ENCODE results near the gene POU4F1.

Gene POU4F1

GRCh38 chr13:78607409-78608251, 4.3 kb upstream of the POU4F1 start:
- DNase-seq (ENCODE audit: low read depth in 2 of 2) = no peak

- DNase-seq (ENCODE audit: low read depth in 2 of 2) = no peak
These were observed 3.4 kb upstream of the POU4F1 start for GRCh38 chr13:78606471-78607408.

- DNase-seq (ENCODE audit: low read depth in 2 of 2) = no peak
These were observed 1.6 kb upstream of the POU4F1 start for GRCh38 chr13:78604782-78605611.

- DNase-seq (ENCODE audit: low read depth in 2 of 2) = no peak
These were observed 652 bp downstream of the POU4F1 start for GRCh38 chr13:78602561-78603239.

- DNase-seq (ENCODE audit: low read depth in 2 of 2) = no peak
These were observed 1.3 kb downstream of the POU4F1 start for GRCh38 chr13:78601874-78602560.

GRCh38 chr13:78601124-78601873, 2.1 kb downstream of the POU4F1 start:
- DNase-seq (ENCODE audit: low read depth in 2 of 2) = no peak

GRCh38 chr13:78600280-78600883, 3.0 kb downstream of the POU4F1 start:
- DNase-seq (ENCODE audit: low read depth in 2 of 2) = no peak

GRCh38 chr13:78599645-78600279, 3.6 kb downstream of the POU4F1 start:
- DNase-seq (ENCODE audit: low read depth in 2 of 2) = no peak

- DNase-seq (ENCODE audit: low read depth in 2 of 2) = no peak
These were observed 4.2 kb downstream of the POU4F1 start for GRCh38 chr13:78598966-78599644.

GRCh38 chr13:78598116-78598781, 5.1 kb downstream of the POU4F1 start:
- DNase-seq (ENCODE audit: low read depth in 2 of 2) = no peak

- DNase-seq (ENCODE audit: low read depth in 2 of 2) = no peak
These were observed 5.8 kb downstream of the POU4F1 start for GRCh38 chr13:78597602-78597932.

- no peak for DNase-seq (ENCODE audit: low read depth in 2 of 2)
These were observed 6.4 kb downstream of the POU4F1 start for GRCh38 chr13:78596736-78597601.

- DNase-seq (ENCODE audit: low read depth in 2 of 2) = no peak
These were observed 7.0 kb downstream of the POU4F1 start for GRCh38 chr13:78596399-78596735.

GRCh38 chr13:78595495-78596398, 7.6 kb downstream of the POU4F1 start:
- no peak for DNase-seq (ENCODE audit: low read depth in 2 of 2)

- no peak for DNase-seq (ENCODE audit: low read depth in 2 of 2)
These were observed 8.8 kb downstream of the POU4F1 start for GRCh38 chr13:78594456-78594975.
